ENCODE results near the gene NUP210. TPM values are rescaled to one million over a fixed set of nuclear protein-coding genes. Genes with fewer than 3 reads are reported as not detected.

The NUP210 gene
- total RNA-seq, 4 donors from 2014 or later, result 3.1 to 15.4 (median 5.0) TPM

GRCh38 chr3:13415236-13415986 lies 4.7 kb downstream of the NUP210 start:
- no peak overlapping the region for H3K4me3 ChIP-seq
- DNase-seq (ENCODE audit: low spot score in 2 of 2), result no peak
- WGBS, result 92% methylated on average over 15 of the region's 15 CpGs
- no peaks in the 10 kb centered on the region for H3K36me3 ChIP-seq
- peaks cover 15% of the 10 kb centered on the region for H3K27me3 ChIP-seq
- peaks cover 15% of the 10 kb centered on the region for H3K4me1 ChIP-seq
- TF ChIP-seq POLR2A (IDR thresholded peaks at IDR 0.05), result no peak
- no peak for TF ChIP-seq CTCF (IDR thresholded peaks at IDR 0.05)
- no peaks in the 10 kb centered on the region for H3K9me3 ChIP-seq
- no peak overlapping the region for H3K27ac ChIP-seq

- H3K36me3 ChIP-seq, result no peaks in the 10 kb centered on the region
- H3K27me3 ChIP-seq, result peaks cover 3% of the 10 kb centered on the region
- TF ChIP-seq CTCF (IDR thresholded peaks at IDR 0.05), result no peak
- no peak for TF ChIP-seq POLR2AphosphoS5 (IDR thresholded peaks at IDR 0.05)
- no peak for TF ChIP-seq POLR2A (IDR thresholded peaks at IDR 0.05)
- no peak for TF ChIP-seq EP300 (IDR thresholded peaks at IDR 0.05)
- no peak overlapping the region for H3K4me3 ChIP-seq
- H3K4me1 ChIP-seq, result peaks cover 4% of the 10 kb centered on the region
- 68% methylated on average over 14 of the region's 14 CpGs for WGBS
- no peak for DNase-seq (ENCODE audit: low spot score in 2 of 2)
- H3K27ac ChIP-seq, result no peak overlapping the region
- H3K9me3 ChIP-seq, result no peaks in the 10 kb centered on the region
Observed at GRCh38 chr3:13414040-13414729, 5.9 kb downstream of the NUP210 start.

GRCh38 chr3:13411186-13411860 lies 8.8 kb downstream of the NUP210 start:
- H3K4me3 ChIP-seq, result no peak overlapping the region
- DNase-seq (ENCODE audit: low spot score in 2 of 2), result no peak
- H3K27me3 ChIP-seq, result no peaks in the 10 kb centered on the region
- no peak overlapping the region for H3K27ac ChIP-seq
- H3K36me3 ChIP-seq, result no peaks in the 10 kb centered on the region
- TF ChIP-seq CTCF (IDR thresholded peaks at IDR 0.05), result no peak
- no peak for TF ChIP-seq POLR2A (IDR thresholded peaks at IDR 0.05)
- no peak for TF ChIP-seq EP300 (IDR thresholded peaks at IDR 0.05)
- TF ChIP-seq POLR2AphosphoS5 (IDR thresholded peaks at IDR 0.05), result no peak
- WGBS, result 88% methylated on average over 6 of the region's 6 CpGs
- H3K9me3 ChIP-seq, result peaks cover 5% of the 10 kb centered on the region
- H3K4me1 ChIP-seq, result no peaks in the 10 kb centered on the region

GRCh38 chr3:13408890-13409289 lies 11.2 kb downstream of the NUP210 start:
- Histone ChIP-seq H3K9me3 (peaks cover 5% of the 10 kb centered on the region), H3K36me3 (no peaks in the 10 kb centered on the region), H3K27ac (no peak overlapping the region), H3K4me1 (no peaks in the 10 kb centered on the region), H3K27me3 (no peaks in the 10 kb centered on the region), H3K4me3 (no peak overlapping the region)
- WGBS, result 85% methylated on average over 2 of the region's 2 CpGs
- no peak for DNase-seq (ENCODE audit: low spot score in 2 of 2)
- TF ChIP-seq EP300 (IDR thresholded peaks at IDR 0.05) (no peak), POLR2A (IDR thresholded peaks at IDR 0.05) (no peak)

GRCh38 chr3:13407926-13408325 lies 12.2 kb downstream of the NUP210 start:
- TF ChIP-seq POLR2A (IDR thresholded peaks at IDR 0.05) (no peak), POLR2AphosphoS5 (IDR thresholded peaks at IDR 0.05) (no peak), EP300 (IDR thresholded peaks at IDR 0.05) (no peak), CTCF (IDR thresholded peaks at IDR 0.05) (no peak)
- Histone ChIP-seq H3K4me3 (no peak overlapping the region), H3K9me3 (peaks cover 5% of the 10 kb centered on the region), H3K27me3 (no peaks in the 10 kb centered on the region), H3K4me1 (no peaks in the 10 kb centered on the region), H3K36me3 (no peaks in the 10 kb centered on the region), H3K27ac (no peak overlapping the region)
- DNase-seq (ENCODE audit: low spot score in 2 of 2), result no peak

Data from suprapubic skin (tissue), 4 donors.